ENCODE results near the gene DCANP1. TPM values are rescaled to one million over a fixed set of nuclear protein-coding genes. Genes with fewer than 3 reads are reported as not detected.
A peak's percentile ranks its signal among the peaks of the same experiment; 100 is the strongest.

The DCANP1 gene
- polyA plus RNA-seq, 5 donors = 0.08 to 0.19 (median 0.18) TPM

DNA sequence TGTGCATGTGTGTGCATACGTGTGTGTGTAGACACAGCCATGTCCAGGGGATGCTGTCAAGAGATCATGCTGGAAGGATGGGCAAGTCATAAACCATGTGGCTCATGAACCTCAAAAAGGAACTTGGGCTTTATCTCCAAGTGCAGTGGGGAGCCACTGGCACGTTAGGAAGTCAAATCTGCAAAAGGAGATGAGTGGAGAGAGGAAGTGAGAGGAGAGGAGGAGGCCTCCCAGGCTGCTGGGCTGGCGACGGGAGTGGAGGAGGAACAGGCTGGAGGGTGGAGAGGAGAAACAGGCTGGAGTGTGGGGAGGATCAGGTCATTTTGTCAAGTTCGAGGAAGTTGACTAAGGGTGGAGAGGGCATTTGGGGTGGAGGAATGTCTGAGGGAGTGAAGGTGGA lies 34.2 kb upstream of the DCANP1 start:
- DNase-seq = no peak

DNA sequence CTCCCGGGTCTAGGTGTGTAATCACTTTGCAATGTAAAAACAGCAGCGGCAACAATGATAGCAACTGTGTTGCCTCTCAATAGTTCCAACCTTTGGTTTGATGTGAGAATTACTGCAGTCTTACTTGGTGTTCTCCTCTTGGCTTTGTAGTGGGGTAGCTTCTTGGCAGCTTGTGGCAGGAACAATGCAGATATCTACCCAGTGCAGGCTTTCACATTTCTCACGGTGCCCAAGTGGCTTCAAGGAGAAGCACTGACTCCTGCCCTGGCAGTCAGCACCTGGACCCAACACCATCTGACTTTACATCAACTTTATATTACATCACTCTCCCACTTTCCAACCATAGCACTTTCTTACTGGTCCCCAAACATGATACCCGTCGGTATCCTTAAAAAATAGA lies 33.4 kb upstream of the DCANP1 start:
- DNase-seq = no peak

DNA sequence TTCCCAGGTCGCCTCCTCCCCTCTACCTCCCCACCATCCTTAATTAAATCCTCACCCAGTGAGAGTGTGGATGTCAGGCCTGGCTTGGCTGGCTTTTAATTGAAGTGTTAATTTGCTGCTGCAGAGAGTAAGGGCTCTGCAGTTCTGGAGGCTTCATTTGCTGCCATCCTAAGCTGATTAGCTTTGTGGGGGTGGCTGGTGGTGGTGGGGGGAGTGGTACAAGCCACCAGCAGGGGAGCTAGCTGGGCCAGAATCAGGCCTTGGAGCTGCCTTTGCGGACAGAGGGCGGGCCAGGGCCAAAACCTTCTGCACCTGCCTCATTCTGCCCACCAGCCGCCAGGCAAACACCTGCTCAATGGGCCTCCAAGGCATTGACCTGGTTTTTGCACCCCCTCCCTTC lies 31.8 kb upstream of the DCANP1 start:
- no peak for DNase-seq

DNA sequence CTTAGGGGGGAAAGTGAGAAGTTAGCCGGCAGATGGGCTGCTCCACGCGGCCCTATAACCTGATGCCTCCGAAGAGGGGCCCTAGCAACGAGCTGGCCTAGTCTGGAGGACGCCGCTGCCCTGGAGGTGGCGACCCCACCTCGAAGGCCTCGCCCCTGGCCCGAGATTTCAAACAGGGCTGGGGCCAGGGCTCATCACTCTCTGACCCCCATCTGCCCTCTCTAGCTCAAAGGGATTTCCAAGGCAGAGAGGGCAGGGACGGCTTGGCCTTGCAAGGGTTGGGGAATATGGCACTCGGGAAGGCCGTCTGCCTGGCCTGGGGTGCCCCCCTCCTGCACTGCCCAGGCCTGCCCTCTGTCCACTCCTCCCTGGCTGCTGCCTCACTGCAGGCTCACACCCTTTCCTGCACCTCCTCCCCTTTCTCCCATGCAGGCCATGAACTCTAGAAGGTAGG lies 30.5 kb upstream of the DCANP1 start:
- DNase-seq = no peak

DNA sequence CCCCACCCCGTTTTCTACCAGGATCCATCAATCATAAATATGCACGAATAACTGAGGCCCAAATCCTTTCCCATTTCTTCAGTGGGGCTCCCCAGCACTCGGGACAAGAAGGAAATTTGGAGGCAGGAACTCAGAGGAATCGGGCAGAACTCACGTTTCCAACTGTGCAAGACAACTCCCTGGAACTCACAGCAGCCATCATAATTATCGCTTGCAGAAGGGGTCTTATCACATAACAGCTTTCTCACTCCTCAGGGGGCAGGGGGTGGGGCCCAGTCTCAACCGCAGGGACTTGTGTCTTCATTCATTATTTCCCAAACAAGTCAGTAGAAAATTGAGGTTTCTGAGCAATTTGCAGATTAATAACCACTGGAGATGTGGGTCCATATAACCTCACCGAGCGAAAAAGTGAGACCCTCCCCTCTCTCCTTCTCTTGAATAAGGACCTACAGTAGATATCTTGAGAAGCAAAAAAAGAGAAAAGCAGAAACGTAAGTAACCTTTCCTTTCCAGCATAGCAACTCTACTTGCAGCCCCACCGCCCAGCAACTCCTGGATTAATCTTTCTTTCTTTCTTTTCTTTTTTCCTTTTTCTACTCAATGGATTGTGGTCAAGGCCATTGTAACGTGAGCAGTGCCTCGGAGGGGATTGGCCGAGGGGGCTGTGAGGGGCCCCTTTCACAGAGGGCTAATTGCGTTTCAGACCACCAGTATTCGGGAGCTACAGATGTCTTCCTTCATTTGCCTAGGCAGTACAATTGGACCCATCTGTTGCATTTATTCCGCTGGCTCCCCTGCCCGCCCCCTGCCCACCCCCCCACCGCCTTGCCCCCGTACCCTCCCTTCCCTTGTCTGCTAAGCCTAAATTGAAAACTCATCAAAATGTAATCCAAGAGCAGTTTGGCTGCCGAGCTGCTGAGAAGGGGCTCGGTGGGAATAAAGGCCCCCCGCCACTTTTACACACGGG lies 29.8 kb upstream of the DCANP1 start:
- DNase-seq = no peak

DNA sequence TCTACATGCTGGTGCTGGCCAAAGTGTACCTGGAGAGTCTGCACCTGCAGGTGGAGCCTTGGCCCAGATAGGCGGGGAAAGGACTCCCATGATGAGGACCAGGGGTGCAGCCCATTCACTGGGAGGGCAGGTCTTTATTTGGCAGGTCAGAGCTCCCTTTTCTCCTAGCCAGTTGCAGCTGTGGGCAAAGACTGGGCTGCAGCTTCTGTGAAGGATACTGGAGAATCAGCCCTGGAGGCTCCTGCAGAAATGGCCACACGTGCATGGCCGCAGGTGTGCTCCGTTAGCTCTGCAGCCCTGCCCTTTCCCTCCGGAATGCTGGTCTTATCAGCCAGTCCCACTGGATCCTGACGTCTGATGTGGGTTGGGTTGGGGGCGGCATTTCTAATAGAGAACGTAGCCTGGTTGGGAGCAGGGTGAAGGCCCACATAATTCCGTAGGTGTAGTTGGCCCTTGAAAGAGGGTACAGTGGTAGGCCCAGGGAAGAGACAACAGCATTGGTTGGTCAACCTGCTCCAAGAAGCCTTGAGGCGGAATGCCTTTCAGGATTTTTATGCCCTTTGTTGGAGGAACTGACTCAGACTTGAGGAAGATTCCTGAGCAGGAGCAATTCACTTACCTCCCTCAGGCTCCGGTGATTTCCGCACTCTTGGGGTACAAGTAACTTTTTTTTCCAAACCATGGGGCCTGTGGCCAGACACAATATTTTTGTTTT lies 27.0 kb upstream of the DCANP1 start:
- DNase-seq = no peak

DNA sequence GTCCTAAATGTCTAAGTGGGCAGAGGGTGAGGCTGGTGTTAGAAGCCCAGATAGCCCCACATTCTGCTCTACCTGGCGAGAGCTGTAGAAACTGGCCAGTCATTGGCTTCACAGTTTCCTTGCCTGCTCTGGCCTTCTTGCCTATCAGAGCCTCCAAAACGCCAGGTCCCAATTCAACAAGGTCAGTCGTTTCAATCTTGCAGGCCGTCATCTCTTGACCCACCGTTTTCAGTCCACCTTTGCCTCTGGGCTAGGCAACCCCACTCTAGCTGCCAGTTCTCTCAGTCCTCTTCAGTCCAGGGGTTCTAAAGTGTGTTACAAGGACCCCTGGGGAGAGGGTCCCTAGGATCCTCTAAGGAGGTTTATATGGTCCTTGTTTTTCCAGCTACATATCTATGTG lies 25.0 kb upstream of the DCANP1 start:
- DNase-seq = no peak

DNA sequence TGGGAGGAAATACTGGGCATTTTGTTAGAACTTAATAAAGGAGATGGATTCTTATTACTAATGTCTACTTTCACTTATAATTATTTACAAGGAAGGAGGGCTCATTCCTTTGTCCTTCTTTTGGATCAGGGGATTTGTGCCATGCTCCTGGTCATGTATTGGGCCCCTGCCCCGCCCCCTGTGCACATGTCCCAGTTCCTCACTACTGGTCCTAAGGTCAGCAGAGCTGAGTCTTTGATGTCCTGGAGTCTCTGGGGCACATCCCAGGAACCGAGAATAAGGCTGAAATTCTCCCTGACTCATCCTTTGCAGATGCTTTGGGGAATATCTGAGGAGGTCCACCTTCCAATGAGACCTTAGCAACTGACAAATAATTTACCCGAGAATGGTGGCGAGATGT lies 24.6 kb upstream of the DCANP1 start:
- no peak for DNase-seq

DNA sequence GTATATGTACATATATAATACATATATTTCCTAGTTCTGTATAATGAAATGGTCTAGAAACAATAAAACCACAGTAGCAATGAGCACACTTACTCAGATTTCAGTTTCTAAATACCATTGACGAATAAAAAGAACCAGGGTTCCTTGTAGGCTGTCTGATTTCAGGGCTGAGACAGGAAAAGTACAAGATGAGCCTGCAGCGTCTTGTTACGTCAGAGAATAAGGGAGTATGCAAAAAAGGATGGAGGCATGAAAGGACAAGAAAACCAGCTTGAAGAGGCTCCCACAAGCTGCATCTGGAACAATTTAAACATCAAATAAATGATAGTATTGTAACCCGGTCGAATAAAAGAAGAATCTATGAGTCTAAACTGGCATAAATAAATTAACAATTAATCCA lies 22.8 kb upstream of the DCANP1 start:
- DNase-seq = no peak

DNA sequence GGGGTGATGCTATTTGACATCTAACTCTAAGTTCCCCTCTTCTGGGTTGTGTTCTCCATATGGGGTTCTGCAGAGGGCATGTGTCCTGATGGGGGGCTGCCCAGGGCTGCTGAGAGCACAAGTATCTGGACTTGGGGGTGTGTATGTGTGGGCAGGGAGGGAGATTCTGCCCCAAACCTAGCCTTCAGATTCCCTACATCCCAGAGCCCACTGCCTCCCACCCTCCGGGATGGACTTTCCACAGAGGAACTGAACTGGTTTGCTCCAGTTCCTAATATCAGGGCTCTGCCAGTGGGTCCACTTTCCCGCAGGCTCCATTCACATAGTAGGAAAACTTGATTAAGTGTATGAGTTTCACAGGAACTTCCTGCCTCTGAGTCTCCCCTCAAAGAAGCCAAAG lies 21.4 kb upstream of the DCANP1 start:
- DNase-seq = no peak

DNA sequence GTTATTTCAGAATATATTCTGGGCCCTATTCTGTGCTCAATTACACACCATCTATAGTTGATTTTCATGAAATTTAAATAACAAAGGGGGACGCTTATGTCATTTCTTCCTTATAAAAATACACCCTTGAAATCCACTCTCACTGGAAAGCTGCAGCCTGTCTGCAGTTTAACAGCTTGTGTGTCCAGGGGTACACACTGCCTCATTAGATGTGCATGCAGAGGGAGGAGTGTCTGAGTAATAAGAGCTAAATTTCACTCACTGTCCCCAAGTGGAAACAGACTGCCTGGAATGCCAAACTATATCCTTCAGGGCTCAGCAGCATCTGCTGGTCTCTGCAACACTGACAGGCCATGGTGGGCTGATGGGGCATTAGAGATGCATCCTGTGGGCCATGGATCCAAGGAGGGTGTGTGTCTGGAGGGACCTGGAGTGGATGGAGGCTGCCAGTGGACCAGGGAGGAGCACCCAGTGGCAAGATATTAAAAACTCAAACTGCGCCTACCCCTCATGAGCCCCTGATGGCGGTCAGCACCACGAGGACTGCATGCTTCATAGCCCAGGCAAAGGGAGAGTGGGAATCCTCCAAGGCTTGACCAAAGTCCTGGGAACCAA lies 20.8 kb upstream of the DCANP1 start:
- DNase-seq = no peak

DNA sequence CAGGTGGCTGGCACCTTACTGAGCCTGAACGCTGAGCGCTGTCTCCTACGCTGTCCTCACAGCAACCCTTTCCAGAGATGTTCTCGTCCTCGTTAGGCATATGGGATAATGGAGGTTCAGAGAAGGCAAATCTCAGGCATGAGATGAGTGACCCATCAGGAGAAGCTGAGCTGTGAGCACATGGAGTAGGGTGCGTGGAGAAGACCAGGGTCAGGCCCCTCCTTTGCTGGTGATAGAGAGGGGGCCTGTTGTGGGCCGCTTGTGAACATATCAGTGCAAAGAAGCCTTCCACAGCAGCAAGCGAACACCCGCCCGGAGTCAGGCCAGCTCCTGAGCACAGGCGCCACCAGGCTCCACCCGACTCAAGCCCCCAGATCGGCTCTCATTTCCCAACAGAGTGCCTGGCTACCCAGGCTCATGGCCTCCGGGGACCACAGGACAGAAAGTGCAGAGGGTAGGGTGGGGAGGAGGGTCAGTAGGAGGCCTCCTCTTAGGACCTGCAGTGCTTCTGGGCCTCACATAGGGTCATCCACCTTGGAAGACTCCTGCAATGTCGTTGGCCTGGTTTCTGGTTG lies 20.0 kb upstream of the DCANP1 start:
- DNase-seq = no peak

DNA sequence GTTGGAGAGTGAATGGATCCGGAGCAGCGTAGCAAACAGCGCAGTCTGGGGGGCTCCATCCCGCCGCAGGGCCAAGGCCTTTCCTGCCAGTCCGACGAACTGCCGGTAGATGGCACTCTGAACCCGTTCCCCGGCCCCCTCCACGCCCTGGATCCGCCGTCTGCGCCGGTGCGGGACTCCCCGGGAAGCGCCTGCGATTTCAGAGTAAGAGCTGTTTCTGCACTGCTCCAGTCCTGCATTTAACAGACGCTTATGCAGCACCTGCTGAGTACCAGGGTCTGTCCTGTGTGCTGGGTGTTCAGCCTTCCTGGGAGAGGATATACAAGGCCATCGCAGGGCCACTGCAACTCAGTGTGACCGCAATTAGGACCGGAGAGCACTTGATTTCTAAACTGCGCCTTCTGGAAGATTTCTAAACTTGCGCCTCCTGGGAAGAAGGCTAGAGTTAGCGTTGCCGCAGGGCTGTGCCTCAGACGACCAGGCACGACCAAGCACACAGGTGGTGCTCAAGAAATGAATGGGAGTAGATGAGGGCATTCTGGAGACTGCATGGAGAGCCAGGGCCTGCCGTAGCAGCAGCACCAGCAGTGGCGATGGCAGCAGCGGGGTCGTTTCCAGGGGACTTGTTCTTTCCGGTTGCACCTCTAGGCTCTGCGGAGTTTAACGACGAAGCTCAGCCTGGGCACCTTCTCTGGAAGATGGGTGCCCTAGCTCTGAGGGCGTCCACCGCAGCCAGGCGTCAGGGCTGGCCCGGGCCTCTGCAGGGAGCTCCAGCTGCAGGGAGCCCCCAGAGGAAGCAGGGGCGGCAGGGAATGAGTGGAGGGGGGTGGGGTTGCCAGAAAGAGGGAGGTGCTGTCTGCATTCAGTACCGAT lies 19.3 kb upstream of the DCANP1 start:
- DNase-seq = peak; percentile 68 to 71

DNA sequence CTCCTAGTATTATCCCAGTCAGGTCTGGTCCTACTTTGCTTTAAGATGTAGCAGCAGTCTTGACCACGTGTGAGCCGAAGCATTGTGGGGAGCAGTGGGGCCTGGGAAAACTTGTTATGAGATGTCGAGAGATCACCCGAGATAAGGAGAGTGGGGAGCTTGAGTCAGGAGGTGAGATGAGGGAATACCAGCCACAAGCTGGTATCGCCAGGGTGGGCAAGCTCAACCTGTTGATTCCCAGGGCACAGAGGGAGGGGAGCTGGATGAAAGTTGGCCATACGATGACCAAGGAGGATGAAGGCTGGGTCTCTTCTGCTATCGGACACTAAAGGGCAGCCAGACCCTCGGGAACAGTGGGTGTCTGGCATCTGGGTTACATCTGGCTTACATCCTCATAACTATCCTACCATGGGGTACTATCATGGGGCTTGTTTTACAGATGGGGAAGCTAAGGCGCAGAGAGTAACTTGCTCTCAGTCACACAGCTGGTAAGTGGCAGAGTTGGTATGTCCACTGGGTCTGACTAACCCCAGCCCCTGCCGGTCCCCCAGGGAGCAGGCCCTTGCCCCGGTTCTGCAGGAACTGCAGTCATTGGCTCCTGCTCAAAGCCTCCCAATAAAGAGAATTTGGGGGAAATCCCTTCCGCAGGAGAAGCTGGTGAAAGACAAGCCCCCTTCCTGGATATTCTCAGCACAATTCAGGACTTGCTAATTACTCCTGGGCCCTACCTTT lies 18.4 kb upstream of the DCANP1 start:
- DNase-seq = no peak

DNA sequence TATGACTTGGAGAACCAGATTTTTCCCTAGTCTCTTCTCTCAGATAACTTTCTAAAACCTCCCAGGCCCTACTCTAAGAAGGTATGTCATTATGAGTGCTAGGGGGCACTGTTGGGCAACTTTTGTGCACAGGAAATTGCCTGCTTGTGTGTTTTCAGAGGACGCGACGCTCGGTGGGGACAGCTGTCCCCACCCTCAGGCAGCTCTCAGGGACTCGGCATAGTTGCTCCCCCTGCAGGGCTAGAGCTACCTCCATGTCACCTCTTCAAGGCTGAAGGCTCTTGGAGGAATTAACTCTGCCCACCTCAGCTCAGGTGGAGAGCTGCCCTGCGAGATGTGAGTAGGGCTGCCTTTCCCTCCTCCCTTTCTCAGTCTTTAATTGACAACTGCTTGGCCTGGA lies 15.2 kb upstream of the DCANP1 start:
- peak in 1 of 2 donors; percentile 31 for DNase-seq

DNA sequence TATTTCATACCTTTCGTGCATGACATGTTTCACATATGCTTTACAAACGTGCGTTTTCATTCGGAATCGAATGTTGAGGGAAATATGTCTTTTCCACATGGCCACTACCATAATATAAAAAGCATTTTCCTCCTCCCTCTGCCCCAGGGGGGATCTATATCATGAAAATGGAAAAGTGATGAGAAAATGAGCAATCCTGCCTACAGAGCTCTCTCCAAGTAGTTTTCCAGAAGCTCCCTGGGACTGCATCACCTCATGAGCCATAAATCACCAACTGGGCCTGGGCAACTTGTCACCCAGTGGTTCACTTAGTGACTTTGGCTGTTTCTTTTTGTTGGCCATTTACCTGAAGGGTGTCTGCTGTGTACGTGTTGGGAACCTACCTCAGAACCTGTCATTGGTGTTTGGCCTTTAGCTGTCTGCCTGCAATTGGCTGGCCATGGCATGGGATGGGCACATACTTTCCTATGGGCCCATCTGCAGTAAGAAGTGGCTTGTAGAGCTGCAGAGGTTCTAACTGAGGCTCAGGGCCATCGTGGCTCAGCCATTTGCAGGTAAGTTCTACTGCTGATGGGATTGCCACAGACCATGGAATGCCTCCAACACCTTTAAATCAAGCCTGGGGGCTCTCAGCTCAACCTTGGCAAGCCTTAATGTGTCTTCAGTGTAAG lies 14.5 kb upstream of the DCANP1 start:
- no peak for DNase-seq

DNA sequence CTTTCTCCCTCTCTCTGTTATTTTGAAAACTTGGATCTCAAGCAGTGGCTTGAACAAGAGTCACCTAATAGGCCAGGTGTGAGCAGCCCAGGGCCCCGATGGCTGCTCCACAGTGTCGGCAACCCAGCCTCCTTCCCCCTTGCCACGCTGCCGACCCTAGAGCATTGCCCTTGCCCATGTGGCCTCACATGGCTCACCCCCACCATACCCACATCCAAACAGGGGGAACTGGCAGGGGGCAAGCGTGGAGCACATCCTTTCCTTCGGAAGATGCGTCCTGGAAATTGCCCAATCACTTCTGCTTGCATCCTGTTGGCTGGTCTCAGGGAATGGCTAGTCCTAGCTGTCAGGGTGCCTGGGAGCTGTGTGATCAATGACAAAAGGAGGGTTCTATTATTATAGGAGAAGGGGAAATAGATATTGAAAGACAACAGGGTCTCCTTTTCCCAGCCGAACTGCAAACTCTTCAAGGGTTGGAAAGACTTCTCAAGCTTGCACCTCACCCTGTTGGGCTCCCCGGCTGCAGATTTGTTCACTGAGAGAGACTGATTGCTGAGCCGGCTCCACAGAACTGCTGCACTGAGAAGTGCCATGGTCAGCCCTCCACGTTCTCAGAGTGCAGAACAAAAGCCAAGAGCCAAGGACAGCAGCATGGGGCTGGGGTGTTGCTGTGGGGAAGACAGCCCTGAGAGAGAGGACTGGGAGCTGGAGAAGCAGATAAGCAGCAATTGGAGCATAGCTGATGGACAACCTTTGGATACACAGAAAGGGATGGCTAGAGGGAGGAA lies 13.3 kb upstream of the DCANP1 start:
- DNase-seq = no peak

DNA sequence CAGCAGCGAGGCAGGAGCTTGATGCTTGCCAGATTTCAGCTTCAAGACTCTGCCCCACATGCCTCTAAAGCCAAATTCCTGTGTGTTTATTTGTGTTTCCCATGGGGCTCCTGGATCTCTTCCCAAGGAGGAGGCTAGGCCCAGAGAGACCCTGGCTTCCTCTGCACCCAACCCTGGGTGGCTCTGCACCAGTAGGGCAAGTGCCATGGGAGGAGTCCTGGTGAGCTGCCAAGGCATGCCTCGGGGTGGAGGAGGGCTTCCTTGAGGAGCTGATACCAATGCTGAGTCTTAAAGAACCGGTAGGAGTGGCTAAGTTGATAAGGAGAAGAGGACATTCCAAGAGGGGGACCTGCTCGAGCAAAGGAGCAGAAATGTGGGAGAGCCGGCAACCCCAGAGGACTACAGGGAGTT lies 11.8 kb upstream of the DCANP1 start:
- DNase-seq = peak in 1 of 2 donors; percentile 63

DNA sequence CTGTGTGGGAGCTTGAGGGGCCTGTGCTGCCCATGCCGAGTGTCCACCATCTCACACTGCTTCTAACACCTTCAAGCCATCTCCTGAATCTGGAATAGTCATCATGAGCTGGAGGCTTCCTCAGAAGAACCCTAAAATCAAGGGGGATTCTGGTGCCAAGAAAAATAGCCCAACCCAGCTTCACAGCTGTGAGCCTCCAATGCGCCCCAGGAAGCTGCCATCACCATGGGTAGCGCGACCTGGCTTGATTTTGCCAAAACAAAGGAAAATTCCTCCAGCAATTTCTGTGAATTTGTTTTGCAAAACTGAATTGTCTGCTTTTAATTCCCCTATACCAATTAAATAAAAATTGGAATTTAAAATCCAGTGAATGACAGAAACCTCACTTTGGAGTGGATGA lies 11.2 kb upstream of the DCANP1 start:
- DNase-seq = no peak
